DOHH2 (cell line): ENCODE measurements around the gene MTSS2.

ENCODE experiments used
- H3F3A ChIP-seq: fragments of 200-600 bp; sonication (generic), shearing (Covaris generic); 2 replicates; pipeline ENCODE4 v1.6.0; 2016; ENCODE audit warnings: antibody characterized with exemption, mild to moderate bottlenecking; ENCODE audit not compliant: control insufficient read depth, insufficient read depth
- H3K27ac ChIP-seq: fragments of 200-600 bp; sonication (generic); 2 replicates; pipeline ENCODE4 v1.5.1; 2014; ENCODE audit warnings: low read depth, mild to moderate bottlenecking, low read length, moderate library complexity
- H3K27me3 ChIP-seq: fragments of 200-600 bp; sonication (generic); 2 replicates; pipeline ENCODE4 v1.6.1; 2014; ENCODE audit warnings: mild to moderate bottlenecking, low read length, mixed read lengths; ENCODE audit not compliant: control insufficient read depth
- H3K36me3 ChIP-seq: fragments of 200-600 bp; sonication (generic); 2 replicates; pipeline ENCODE4 v1.6.1; 2014; ENCODE audit warnings: mild to moderate bottlenecking, low read length, moderate library complexity, mixed read lengths; ENCODE audit not compliant: control insufficient read depth
- H3K4me1 ChIP-seq: fragments of 200-600 bp; sonication (generic); 2 replicates; pipeline ENCODE4 v1.6.1; 2014; ENCODE audit warnings: mild to moderate bottlenecking, low read length, mixed read lengths; ENCODE audit not compliant: control insufficient read depth
- H3K4me2 ChIP-seq: fragments of 200-600 bp; sonication (generic); 2 replicates; pipeline ENCODE4 v1.6.0; 2014; ENCODE audit warnings: mild to moderate bottlenecking, low read length, moderate library complexity
- H3K4me3 ChIP-seq: fragments of 200-600 bp; sonication (generic); 2 replicates; pipeline ENCODE4 v1.5.1; 2014; ENCODE audit warnings: mild to moderate bottlenecking, low read length, mixed read lengths
- H3K79me2 ChIP-seq: fragments of 200-600 bp; sonication (generic); 2 replicates; pipeline ENCODE4 v1.6.1; 2014; ENCODE audit warnings: mild to moderate bottlenecking, low read length, mixed read lengths; ENCODE audit not compliant: control insufficient read depth
- H3K9me2 ChIP-seq: fragments of 200-600 bp; sonication (generic); replicated peaks from 2 replicates; pipeline ENCODE4 v1.6.1; 2014; ENCODE audit warnings: mild to moderate bottlenecking, low read length, mixed read lengths; ENCODE audit not compliant: control insufficient read depth
- H3K9me3 ChIP-seq: fragments of 200-600 bp; sonication (generic); 2 replicates; pipeline ENCODE4 v1.6.1; 2014; ENCODE audit warnings: antibody characterized with exemption, low read length, mixed read lengths; ENCODE audit not compliant: control insufficient read depth, insufficient read depth
- H4K20me1 ChIP-seq: fragments of 200-600 bp; sonication (generic); 2 replicates; pipeline ENCODE4 v1.6.0; 2014; ENCODE audit warnings: low read depth, mild to moderate bottlenecking, antibody characterized with exemption, low read length, moderate library complexity; ENCODE audit not compliant: control insufficient read depth, insufficient read depth
- CTCF ChIP-seq: fragments of 200-600 bp; sonication (generic); IDR thresholded peaks from one replicate; pipeline ENCODE4 v1.5.1; 2014; ENCODE audit warnings: antibody characterized with exemption, mild to moderate bottlenecking, low read depth, low read length; ENCODE audit not compliant: poor library complexity, severe bottlenecking
- EZH2phosphoT487 ChIP-seq: fragments of 200-600 bp; sonication (generic); IDR thresholded peaks from 2 replicates; pipeline ENCODE4 v1.6.1; 2017; ENCODE audit warnings: borderline replicate concordance, mild to moderate bottlenecking, antibody characterized with exemption, low read length, moderate library complexity, mixed read lengths

MTSS2 gene

GRCh38 chr16:70685938-70686375 lies at the start of gene MTSS2:
MTSS2 (minus strand) TSS chr16:70686053; CDS start chr16:70685791, 262 bp downstream.
- TF ChIP-seq EZH2phosphoT487 (no peak), CTCF (no peak)
- Histone ChIP-seq H3F3A (no peaks in the 10 kb centered on the region), H3K27me3 (no peaks in the 10 kb centered on the region), H4K20me1 (no peaks in the 10 kb centered on the region), H3K9me2 (no peaks in the 10 kb centered on the region), H3K36me3 (no peaks in the 10 kb centered on the region), H3K27ac (no peak within 1 kb of the TSS), H3K79me2 (no peaks in the 10 kb centered on the region), H3K9me3 (no peaks in the 10 kb centered on the region), H3K4me1 (no peaks in the 10 kb centered on the region), H3K4me3 (no peak within 1 kb of the TSS), H3K4me2 (0 out of 2 replicates have a peak within 1 kb of the TSS, but pooled peaks have one; percentile 16)

- no peaks in the 10 kb centered on the region for H3K9me2 ChIP-seq
- H3K27me3 ChIP-seq = no peaks in the 10 kb centered on the region
- no peak overlapping the region for H3K27ac ChIP-seq
- H4K20me1 ChIP-seq = no peaks in the 10 kb centered on the region
- H3F3A ChIP-seq = no peaks in the 10 kb centered on the region
- peaks cover 19% of the 10 kb centered on the region for H3K4me1 ChIP-seq
- no peak for TF ChIP-seq EZH2phosphoT487
- TF ChIP-seq CTCF = no peak
- H3K79me2 ChIP-seq = no peaks in the 10 kb centered on the region
- no peak overlapping the region for H3K4me3 ChIP-seq
- H3K4me2 ChIP-seq = no peak overlapping the region
- H3K36me3 ChIP-seq = peaks cover 5% of the 10 kb centered on the region; the same call in 1 of the 2 replicates
- H3K9me3 ChIP-seq = no peaks in the 10 kb centered on the region
Measured at GRCh38 chr16:70735141-70735979, 49.5 kb upstream of the MTSS2 start.

- Histone ChIP-seq H3F3A (no peaks in the 10 kb centered on the region), H3K4me2 (no peak overlapping the region), H3K27me3 (no peaks in the 10 kb centered on the region), H3K4me3 (no peak overlapping the region), H3K9me3 (no peaks in the 10 kb centered on the region), H4K20me1 (no peaks in the 10 kb centered on the region), H3K27ac (no peak overlapping the region), H3K36me3 (peaks cover 5% of the 10 kb centered on the region; the same call in 1 of the 2 replicates), H3K79me2 (no peaks in the 10 kb centered on the region), H3K9me2 (no peaks in the 10 kb centered on the region), H3K4me1 (peaks cover 19% of the 10 kb centered on the region)
- no peak for TF ChIP-seq EZH2phosphoT487
- no peak for TF ChIP-seq CTCF
Measured at GRCh38 chr16:70734522-70735095, 48.8 kb upstream of the MTSS2 start.
